HEK293 (cell line): Measurements from ENCODE around the gene WBP2NL.

ENCODE experiments used
- EGR2 ChIP-seq: fragments of 450-650 bp; formaldehyde crosslinking; IDR thresholded peaks from 2 replicates; pipeline ENCODE4 v1.5.1; 2016; ENCODE audit warnings: low read depth, missing biosample characterization, missing genetic modification characterization
- KLF7 ChIP-seq: fragments of 450-650 bp; formaldehyde crosslinking; IDR thresholded peaks from 2 replicates; pipeline ENCODE4 v1.5.1; 2016; ENCODE audit warnings: missing biosample characterization, missing genetic modification characterization, borderline replicate concordance
- PRDM2 ChIP-seq: fragments of 450-650 bp; formaldehyde crosslinking; IDR thresholded peaks from 2 replicates; pipeline ENCODE4 v1.5.1; 2016; ENCODE audit warnings: missing biosample characterization, missing genetic modification characterization, borderline replicate concordance
- SP7 ChIP-seq: fragments of 450-650 bp; formaldehyde crosslinking; IDR thresholded peaks from 2 replicates; pipeline ENCODE4 v1.5.1; 2016; ENCODE audit warnings: missing biosample characterization, missing genetic modification characterization
- TRIM28 ChIP-seq: IDR thresholded peaks from 2 replicates; pipeline ENCODE4 v1.6.1; 2011; ENCODE audit warnings: low read length, control low read depth, borderline replicate concordance
- YY2 ChIP-seq: fragments of 450-650 bp; formaldehyde crosslinking; IDR thresholded peaks from 2 replicates; pipeline ENCODE4 v1.5.1; 2016; ENCODE audit warnings: missing biosample characterization, missing genetic modification characterization
- ZBTB7A ChIP-seq: fragments of 450-650 bp; formaldehyde crosslinking; IDR thresholded peaks from 2 replicates; pipeline ENCODE4 v1.5.1; 2016; ENCODE audit warnings: low read depth, missing biosample characterization, missing genetic modification characterization
- ZNF248 ChIP-seq: fragments of 450-650 bp; formaldehyde crosslinking; IDR thresholded peaks from 2 replicates; pipeline ENCODE4 v1.5.1; 2017; ENCODE audit warnings: missing biosample characterization, missing genetic modification characterization
- ZNF324 ChIP-seq: fragments of 450-650 bp; formaldehyde crosslinking; IDR thresholded peaks from 2 replicates; pipeline ENCODE4 v1.5.1; 2016; ENCODE audit warnings: missing biosample characterization, missing genetic modification characterization
- ZNF391 ChIP-seq: fragments of 450-650 bp; formaldehyde crosslinking; IDR thresholded peaks from 2 replicates; pipeline ENCODE4 v1.5.1; 2016; ENCODE audit warnings: low read depth, missing biosample characterization, missing genetic modification characterization, borderline replicate concordance
- ZNF510 ChIP-seq: fragments of 450-650 bp; formaldehyde crosslinking; IDR thresholded peaks from 2 replicates; pipeline ENCODE4 v1.5.1; 2018; ENCODE audit warnings: mild to moderate bottlenecking, missing genetic modification characterization, missing biosample characterization; ENCODE audit not compliant: insufficient replicate concordance
- ZNF514 ChIP-seq: fragments of 450-650 bp; formaldehyde crosslinking; IDR thresholded peaks from 2 replicates; pipeline ENCODE4 v1.5.1; 2016; ENCODE audit warnings: missing biosample characterization, missing genetic modification characterization
- ZNF518A ChIP-seq: fragments of 450-650 bp; formaldehyde crosslinking; conservative IDR thresholded peaks from 2 replicates; pipeline ENCODE4 v1.5.1; 2016; ENCODE audit warnings: low read depth, missing biosample characterization, missing genetic modification characterization
- ZNF558 ChIP-seq: fragments of 450-650 bp; formaldehyde crosslinking; IDR thresholded peaks from 2 replicates; pipeline ENCODE4 v1.5.1; 2016; ENCODE audit warnings: missing biosample characterization, missing genetic modification characterization
- ZNF571 ChIP-seq: fragments of 450-650 bp; formaldehyde crosslinking; IDR thresholded peaks from 2 replicates; pipeline ENCODE4 v1.5.0; 2017; ENCODE audit warnings: missing biosample characterization, missing genetic modification characterization
- ZXDB ChIP-seq: fragments of 450-650 bp; formaldehyde crosslinking; IDR thresholded peaks from 2 replicates; pipeline ENCODE4 v1.5.1; 2016; ENCODE audit warnings: missing biosample characterization, missing genetic modification characterization
- TF ChIP-seq, protein P1 (sequence below): fragments of 450-650 bp; formaldehyde crosslinking; IDR thresholded peaks from 2 replicates; pipeline ENCODE4 v1.5.1; 2016; ENCODE audit warnings: missing biosample characterization, missing genetic modification characterization
- TF ChIP-seq, protein P2 (sequence below): fragments of 450-650 bp; formaldehyde crosslinking; IDR thresholded peaks from 2 replicates; pipeline ENCODE4 v1.5.1; 2016; ENCODE audit warnings: missing biosample characterization, missing genetic modification characterization
- TF ChIP-seq, protein P3 (sequence below): fragments of 450-650 bp; formaldehyde crosslinking; conservative IDR thresholded peaks from 2 replicates; pipeline ENCODE4 v1.5.1; 2016; ENCODE audit warnings: low read depth, missing biosample characterization, missing genetic modification characterization

The WBP2NL gene

GRCh38 chr22:41976961-41977566 lies 21.5 kb upstream of the WBP2NL start (continued):
- TF ChIP-seq, protein P1, sequence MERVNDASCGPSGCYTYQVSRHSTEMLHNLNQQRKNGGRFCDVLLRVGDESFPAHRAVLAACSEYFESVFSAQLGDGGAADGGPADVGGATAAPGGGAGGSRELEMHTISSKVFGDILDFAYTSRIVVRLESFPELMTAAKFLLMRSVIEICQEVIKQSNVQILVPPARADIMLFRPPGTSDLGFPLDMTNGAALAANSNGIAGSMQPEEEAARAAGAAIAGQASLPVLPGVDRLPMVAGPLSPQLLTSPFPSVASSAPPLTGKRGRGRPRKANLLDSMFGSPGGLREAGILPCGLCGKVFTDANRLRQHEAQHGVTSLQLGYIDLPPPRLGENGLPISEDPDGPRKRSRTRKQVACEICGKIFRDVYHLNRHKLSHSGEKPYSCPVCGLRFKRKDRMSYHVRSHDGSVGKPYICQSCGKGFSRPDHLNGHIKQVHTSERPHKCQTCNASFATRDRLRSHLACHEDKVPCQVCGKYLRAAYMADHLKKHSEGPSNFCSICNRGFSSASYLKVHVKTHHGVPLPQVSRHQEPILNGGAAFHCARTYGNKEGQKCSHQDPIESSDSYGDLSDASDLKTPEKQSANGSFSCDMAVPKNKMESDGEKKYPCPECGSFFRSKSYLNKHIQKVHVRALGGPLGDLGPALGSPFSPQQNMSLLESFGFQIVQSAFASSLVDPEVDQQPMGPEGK (tag by site-specific recombination), result no peak; the same call in 1 of the 2 replicates
- TF ChIP-seq TRIM28, result no peak
- TF ChIP-seq ZNF391, result no peak
- no peak for TF ChIP-seq ZNF248 (tag by site-specific recombination)
- peak; percentile 46; the same call in 1 of the 2 replicates for TF ChIP-seq EGR2 (tag by site-specific recombination)
- TF ChIP-seq ZNF518A, result no peak
- TF ChIP-seq ZNF510 (tag by site-specific recombination), result no peak
- 0 out of 2 replicates have a peak, but pooled peaks have one; percentile 21 for TF ChIP-seq PRDM2 (tag by site-specific recombination)
- 0 out of 2 replicates have a peak, but pooled peaks have one; percentile 12 for TF ChIP-seq SP7
- no peak for TF ChIP-seq ZNF324 (tag by site-specific recombination)
- TF ChIP-seq ZXDB (tag by site-specific recombination), result peak; percentile 30
- TF ChIP-seq, protein P2, sequence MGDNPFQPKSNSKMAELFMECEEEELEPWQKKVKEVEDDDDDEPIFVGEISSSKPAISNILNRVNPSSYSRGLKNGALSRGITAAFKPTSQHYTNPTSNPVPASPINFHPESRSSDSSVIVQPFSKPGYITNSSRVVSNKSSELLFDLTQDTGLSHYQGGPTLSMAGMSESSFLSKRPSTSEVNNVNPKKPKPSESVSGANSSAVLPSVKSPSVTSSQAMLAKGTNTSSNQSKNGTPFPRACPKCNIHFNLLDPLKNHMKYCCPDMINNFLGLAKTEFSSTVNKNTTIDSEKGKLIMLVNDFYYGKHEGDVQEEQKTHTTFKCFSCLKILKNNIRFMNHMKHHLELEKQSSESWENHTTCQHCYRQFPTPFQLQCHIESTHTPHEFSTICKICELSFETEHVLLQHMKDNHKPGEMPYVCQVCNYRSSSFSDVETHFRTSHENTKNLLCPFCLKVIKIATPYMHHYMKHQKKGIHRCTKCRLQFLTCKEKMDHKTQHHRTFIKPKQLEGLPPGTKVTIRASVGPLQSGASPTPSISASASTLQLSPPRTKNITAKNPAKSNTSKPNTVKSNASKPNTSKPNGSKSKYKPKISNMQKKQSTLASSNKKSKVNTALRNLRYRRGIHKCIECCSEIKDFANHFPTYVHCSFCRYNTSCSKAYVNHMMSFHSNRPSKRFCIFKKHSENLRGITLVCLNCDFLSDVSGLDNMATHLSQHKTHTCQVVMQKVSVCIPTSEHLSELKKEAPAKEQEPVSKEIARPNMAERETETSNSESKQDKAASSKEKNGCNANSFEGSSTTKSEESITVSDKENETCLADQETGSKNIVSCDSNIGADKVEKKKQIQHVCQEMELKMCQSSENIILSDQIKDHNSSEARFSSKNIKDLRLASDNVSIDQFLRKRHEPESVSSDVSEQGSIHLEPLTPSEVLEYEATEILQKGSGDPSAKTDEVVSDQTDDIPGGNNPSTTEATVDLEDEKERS (tag by site-specific recombination), result no peak
- TF ChIP-seq ZNF514 (tag by site-specific recombination), result no peak
- no peak for TF ChIP-seq ZBTB7A (tag by site-specific recombination)
- TF ChIP-seq, protein P3, sequence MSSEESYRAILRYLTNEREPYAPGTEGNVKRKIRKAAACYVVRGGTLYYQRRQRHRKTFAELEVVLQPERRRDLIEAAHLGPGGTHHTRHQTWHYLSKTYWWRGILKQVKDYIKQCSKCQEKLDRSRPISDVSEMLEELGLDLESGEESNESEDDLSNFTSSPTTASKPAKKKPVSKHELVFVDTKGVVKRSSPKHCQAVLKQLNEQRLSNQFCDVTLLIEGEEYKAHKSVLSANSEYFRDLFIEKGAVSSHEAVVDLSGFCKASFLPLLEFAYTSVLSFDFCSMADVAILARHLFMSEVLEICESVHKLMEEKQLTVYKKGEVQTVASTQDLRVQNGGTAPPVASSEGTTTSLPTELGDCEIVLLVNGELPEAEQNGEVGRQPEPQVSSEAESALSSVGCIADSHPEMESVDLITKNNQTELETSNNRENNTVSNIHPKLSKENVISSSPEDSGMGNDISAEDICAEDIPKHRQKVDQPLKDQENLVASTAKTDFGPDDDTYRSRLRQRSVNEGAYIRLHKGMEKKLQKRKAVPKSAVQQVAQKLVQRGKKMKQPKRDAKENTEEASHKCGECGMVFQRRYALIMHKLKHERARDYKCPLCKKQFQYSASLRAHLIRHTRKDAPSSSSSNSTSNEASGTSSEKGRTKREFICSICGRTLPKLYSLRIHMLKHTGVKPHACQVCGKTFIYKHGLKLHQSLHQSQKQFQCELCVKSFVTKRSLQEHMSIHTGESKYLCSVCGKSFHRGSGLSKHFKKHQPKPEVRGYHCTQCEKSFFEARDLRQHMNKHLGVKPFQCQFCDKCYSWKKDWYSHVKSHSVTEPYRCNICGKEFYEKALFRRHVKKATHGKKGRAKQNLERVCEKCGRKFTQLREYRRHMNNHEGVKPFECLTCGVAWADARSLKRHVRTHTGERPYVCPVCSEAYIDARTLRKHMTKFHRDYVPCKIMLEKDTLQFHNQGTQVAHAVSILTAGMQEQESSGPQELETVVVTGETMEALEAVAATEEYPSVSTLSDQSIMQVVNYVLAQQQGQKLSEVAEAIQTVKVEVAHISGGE (tag by site-specific recombination), result no peak
- no peak for TF ChIP-seq ZNF558 (tag by site-specific recombination)
- no peak for TF ChIP-seq KLF7 (tag by site-specific recombination)
- TF ChIP-seq YY2 (tag by site-specific recombination), result no peak
- no peak for TF ChIP-seq ZNF571 (tag by site-specific recombination)
